CD1c-positive myeloid dendritic cell (primary cell): Measurements from ENCODE around the gene SMTN.
"Not testable (repeated sequence)": the region's sequence is repeated elsewhere in the genome, so short reads cannot be mapped to it uniquely, and the experiment has no call there.

Experiments
- DNase-seq: peaks from one replicate; pipeline ENCODE4 v3.0.0-alpha.2; 2016; ENCODE audit errors: extremely low spot score

The SMTN gene

GRCh38 chr22:31080848-31081649 lies at the start of gene SMTN:
Gene SMTN (plus strand): TSS chr22:31081318. CDS start chr22:31083259, 1,941 bp downstream.
- peak; percentile 89 for DNase-seq

DNA sequence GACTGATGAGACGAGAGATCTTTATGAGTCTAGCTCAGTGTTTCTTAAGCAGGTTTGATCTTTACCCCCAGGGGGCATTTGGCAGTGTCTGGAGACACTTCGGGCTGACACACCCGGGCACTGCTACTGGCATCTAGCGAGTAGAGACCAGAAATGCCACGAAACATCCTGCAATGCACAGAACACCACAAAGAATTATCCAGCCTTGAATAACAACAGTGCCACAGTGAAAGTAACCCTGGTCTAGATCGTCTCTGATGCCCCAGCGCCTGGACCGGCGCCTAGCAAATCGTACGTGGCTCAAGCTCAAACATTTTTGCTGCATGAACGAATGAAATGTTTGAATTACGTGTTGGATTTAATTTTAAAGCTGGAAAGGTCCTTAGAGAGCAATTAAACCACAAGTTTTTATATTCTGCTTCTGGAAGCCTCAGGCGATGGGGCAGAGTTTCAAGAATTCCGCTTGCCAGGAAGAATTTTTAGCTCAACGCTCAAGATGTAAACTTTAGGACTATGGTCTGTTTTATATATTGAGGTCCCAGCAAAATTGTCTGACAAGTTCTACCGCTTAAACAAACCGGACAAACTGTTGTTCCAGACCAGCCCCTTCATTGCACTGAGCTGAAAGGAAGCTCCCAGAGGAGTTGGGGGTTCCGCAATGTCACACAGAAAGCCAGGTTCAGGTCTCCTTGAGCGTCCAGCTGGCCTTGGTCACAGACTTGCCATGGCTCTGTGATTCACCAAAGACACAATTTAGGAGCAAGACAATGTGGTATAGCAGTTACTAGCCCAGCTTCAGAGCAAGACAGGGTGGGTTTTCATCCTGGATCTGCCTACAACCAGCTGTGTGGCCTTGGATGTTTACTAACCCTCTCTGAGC lies 44.2 kb upstream of the SMTN start:
- no peak for DNase-seq

DNA sequence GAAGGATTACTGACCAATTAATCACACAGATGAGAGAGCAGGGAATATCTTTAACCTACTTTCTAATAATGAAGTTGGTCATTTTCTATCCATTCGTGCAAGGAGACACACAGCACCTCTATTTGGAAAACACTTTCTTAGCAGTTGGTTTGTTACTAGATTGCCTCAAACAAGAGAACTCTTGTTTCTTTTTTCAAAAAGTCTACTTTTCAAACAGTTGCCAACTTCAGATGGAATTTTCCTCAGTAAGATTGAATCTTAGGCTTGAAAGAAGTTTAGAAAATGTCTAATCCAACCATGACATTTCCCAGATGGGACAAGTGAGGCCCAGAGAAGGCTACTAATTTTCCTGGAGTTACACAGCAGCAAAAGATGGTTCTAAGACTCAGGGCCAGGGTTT lies 42.4 kb upstream of the SMTN start:
- no peak for DNase-seq

- DNase-seq: no peak
These were observed 41.7 kb upstream of the SMTN start for GRCh38 chr22:31039393-31039792.

- no peak for DNase-seq
These were observed 40.3 kb upstream of the SMTN start for GRCh38 chr22:31040542-31041398.

GRCh38 chr22:31044262-31044861 lies 36.8 kb upstream of the SMTN start:
- no peak for DNase-seq

DNA sequence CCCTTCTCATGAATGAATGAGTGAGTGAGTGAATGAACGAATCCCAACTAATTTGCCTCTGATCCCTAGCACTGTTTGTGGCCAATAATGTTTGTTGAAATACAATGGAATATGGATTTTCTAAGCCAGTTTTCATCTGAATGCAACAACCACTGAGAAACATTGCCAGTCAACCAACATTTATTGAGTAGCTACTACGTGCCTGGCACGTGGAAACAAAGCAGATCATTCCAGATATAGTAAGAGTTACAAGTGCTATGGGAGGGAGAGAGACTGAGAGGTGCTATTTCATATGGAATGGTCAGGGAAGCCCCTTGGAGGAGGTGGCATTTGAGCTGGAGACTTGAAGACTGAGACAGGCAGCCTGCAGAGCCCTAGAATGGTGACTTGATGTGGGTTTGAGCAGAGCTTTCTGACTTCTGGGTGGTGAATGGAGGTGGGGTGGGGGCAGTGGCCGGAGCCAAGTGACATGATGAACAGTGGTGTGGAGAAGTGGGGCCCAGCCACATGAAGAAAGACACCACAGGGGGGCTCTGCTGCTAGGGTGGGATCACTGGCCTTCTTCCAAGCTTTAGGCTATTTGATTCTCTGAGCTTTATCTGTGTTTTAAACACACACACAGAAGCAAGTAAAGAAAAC lies 35.1 kb upstream of the SMTN start:
- no peak for DNase-seq

DNA sequence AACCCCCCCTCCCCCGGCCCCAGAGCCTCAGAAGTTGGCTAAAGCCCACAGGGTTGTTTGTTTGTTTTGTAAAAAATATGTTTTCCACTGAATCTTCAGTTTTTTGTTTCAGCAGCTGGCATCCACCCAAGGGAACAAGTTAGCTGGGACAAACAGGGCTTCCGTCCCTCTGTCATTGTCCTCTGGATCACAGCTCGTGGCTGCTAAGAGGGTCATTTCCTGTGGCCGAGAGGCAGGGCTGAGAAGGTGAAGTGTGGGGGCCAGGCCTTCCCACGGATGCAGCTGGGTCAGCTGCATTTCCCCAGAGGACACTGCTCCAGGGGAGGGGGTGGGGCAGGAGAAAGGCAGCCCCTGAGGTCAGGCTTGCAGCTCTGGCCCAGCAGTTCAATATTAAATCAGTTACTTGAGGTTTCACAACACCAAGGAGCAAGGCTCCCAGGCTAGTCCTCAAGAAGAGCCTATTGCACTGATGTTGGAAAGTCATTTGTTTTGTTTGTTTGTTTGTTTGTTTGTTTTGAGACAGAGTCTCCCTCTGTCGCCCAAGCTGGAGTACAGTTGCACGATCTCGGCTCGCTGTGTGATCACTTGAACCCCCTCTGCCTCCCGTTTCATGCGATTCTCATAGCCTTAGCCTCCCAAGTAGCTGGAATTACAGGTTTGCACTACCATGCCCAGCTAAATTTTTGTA lies 34.4 kb upstream of the SMTN start:
- DNase-seq: no peak

DNA sequence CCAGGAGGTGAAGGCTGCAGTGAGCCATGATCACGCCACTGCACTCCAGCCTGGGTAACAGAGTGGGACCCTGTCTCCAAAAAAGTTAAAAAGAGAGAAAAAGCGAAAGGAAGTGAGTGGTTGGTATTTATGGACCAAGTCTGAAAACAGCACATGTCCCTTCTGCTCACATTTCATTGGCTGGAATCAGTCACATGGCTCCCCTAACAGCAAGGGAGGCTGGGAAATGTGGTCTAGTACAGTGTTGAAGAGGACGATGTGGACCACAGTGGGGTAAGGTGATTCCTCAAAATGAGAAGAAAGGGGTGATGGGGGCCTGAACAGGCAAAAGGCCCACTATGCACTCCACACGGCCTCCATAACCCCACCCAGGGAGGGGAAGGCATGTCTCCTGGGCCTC lies 32.5 kb upstream of the SMTN start:
- no peak for DNase-seq

DNA sequence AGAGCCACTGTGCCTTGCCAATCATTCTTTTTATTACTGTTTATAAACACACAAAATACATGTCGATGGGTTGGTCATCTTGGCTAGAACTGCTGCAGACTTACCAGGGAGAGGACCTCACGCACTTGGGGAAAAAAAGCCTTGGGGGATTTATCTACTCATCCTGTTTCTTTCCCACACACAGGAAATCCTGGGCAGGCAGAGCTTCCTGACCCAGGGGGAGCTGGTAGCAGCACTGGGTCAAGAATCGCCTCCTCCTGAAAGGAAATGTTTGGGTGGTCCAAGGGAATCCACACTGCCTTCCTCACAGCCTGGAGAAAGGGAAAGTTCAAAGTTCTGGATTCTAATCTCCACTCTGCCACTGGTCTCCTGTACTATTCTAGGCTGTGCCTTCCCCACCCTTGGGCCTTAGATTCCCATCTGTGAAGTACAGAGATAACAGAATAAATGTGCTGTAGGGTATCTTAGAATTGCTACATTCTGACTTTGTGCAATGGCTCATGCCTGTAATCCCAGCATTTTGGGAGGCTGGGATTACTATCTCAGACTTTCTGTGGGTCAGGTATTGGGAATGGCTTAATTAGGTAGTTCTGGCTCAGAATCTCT lies 31.2 kb upstream of the SMTN start:
- no peak for DNase-seq

GRCh38 chr22:31055117-31055634 lies 25.9 kb upstream of the SMTN start:
- DNase-seq: no peak

DNA sequence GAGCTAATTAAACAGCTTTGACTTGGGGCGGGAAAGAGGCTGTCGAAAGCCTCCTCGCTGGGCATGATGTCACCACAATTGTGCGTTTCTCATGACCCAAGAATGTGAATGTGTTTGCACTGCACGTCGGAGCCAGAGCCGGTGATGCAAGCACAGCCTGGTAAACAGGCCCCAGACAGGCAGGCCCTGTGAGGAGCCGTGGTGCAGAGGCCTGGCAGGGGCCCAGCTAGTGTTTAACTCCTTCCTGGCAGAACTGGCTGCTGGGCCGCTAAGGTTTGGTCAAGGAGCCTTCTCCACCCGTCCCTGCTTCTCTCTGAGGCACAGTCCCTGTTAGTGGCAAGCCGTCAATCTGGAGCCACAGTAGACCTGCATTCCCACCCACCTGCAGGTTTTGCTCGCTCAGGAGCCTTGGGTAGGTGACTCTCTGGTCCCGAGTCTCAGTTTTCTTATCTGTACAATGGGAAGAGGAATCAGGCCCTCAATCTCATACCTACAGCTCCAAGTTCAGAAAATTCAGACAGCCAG lies 25.4 kb upstream of the SMTN start:
- DNase-seq: no peak

DNA sequence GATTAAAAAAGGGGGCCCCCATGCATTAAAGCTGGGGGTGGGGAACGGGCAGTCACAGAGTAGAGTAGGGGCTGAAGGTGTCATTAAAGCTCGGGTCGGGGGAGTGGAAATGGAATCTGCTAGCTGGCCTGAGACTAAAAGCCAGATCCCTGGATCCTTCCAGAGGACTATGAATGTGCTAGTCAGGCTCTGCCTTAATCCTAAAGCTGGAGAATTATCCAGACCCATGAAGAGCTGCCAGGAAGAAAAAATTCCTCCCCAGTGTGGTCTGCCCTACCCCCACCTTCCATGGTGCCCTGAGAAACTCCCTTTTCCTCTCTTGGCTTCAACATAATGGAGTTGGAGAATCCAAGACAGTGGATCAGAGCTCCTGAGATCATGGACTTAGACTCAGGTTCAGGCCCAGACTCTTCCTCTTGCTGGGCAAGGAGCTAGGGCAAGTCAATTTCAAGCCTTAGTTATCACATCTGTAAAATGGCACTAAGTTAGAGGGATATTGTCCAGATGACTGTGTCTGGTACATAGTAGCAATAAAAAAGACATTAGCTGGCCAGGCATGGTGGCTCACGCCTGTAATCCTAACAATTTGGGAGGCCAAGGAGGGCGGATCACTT lies 24.0 kb upstream of the SMTN start:
- no peak for DNase-seq

DNA sequence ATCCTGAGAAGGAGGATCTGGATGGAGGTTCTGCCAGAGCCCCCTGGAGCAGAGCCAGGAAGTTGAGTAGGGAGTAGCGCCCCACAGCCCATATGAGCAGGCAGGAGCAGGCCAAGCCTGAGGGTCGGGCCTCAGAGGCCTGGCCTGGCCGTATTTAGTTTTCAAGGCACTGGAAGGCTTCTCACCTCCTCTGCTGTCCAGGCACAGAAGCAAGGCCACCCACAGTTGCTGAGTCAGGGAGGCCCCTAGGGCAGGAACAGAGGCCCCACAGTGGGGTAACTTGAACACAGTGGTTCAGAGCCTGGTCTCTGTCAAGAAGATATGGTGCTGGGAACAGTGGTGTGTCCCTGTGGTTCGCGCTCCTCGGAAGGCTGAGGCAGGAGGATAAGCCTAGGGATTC lies 21.5 kb upstream of the SMTN start:
- DNase-seq: not testable (repeated sequence)

- no peak for DNase-seq
These were observed 18.4 kb upstream of the SMTN start for GRCh38 chr22:31062566-31063230.

DNA sequence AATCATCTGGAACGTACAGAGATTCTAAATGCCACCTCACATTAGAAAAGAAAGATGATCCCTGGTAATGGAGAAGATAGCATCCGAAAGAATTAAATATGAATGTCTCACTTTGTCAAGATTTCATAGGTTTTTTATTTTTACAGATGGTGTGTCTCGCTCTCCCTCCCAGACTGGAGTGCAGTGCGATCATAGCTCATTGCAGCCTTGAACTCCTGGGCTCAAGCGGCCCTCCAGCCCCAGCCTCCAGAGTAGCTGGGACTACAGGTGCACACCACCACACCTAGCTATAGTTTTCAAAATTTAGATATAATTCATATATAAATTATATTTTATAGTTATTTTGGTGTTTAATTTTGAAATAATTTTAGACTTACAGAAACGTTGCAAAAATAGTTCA lies 16.7 kb upstream of the SMTN start:
- no peak for DNase-seq

- no peak for DNase-seq
These were observed 12.1 kb upstream of the SMTN start for GRCh38 chr22:31068970-31069369.

- DNase-seq: not testable (repeated sequence)
These were observed 11.3 kb upstream of the SMTN start for GRCh38 chr22:31069691-31070314.
